Myocyte (in vitro differentiated cells): ENCODE measurements around the gene FAM124A. TPM values are rescaled to one million over a fixed set of nuclear protein-coding genes. Genes with fewer than 3 reads are reported as not detected.
"Not testable (repeated sequence)": the region's sequence is repeated elsewhere in the genome, so short reads cannot be mapped to it uniquely, and the experiment has no call there.

ENCODE experiments used
- DNase-seq: peaks from one replicate; pipeline ENCODE4 v3.0.0-alpha.2; 2012; ENCODE audit warnings: low read depth
- total RNA-seq: library from RNA; depleted of rRNA; stranded (reverse); fragments of >200 nt; gene quantifications from 2 replicates; pipeline ENCODE4 v1.2.3, GENCODE V29; 2014

Gene FAM124A
- total RNA-seq, 1 donor from 2014 or later: 0.05 TPM

- DNase-seq: peak; percentile 33
Measured at GRCh38 chr13:51267622-51268021, 45.4 kb downstream of the FAM124A start.

DNA sequence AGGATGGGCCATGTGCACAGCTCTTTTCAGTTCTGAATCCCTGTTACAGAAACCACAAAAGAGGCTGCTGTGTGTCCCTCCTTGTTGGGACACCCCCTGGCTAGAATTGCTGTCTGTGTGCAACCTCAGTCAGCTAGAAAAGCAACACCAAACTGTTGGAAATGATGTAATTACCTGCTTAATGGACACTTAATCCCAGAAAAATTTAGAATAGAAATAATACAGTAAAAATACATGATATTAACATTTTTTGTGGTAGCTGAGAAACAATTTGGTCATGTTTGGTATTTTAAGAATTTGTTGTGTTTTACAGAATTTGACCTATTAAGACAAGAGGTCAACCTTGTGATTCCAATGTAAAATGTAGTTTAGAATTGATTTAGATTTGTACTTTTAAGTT is 46.8 kb downstream of the FAM124A start:
- DNase-seq: peak; percentile 34

DNA sequence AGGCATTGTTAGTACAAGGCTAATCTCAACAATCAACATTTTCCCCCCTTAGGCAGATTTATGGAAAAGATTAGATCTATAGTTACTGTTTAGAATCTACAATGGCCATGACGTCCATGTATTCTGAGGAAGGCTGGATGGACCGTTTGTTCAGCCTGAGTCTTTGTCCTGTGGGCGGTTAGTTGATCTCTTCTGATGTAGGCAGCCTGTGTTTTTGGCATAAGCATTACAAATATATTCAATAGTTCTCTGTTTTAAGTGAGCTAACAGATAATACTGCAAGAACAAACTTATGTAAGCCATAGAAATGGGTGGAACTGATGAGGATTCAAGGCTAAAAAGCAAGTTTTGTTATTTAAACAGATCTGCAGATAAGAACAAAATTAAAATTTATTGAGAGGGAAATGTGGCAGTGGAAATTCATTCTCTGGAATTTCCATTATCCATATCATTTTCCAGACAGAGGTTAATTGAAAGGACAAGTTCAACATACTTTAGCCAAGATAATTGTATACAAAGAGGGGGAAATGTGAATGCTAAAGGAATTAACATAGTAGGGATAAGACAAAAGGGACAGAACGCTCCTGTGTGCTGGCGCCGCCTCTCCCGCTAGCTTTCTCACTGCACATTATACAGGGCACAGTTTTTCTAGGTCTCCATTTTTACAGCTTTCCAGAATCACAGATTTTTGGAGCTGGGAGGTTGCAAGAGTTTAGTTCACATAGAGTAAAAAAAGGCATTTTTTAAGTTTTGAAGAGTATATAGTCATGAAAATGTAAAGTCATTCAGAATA is 48.6 kb downstream of the FAM124A start:
- no peak for DNase-seq

DNA sequence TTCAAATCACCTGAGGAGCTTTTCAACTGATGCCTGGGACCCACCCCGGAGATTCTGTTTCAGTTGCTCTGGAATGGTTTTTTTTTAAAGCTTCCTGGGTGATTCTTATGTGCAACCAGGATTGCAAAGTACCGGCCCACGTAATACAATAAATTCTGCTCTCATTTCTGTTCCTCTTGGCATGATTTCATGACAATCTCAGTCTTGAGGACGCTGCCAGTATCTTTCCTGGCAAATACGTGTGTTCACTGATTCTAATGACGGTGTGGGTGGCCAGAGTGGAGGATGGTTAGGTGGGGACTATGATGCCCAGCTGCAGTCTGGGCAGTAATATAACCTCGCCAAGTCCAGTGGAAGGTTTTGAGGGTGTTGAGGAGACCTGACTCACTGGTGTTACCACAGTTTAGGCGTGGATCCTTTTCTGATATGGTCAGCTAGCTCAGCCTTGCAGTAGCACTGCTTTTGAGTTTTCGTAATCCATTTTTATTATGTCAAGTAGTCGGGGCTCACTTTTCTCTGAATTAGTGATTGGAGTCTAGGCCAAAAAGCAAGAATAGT is 49.4 kb downstream of the FAM124A start:
- no peak for DNase-seq

GRCh38 chr13:51275101-51275500 is 52.9 kb downstream of the FAM124A start:
- peak; percentile 16 for DNase-seq

- DNase-seq: no peak
Measured at GRCh38 chr13:51276636-51277035, 54.4 kb downstream of the FAM124A start.

DNA sequence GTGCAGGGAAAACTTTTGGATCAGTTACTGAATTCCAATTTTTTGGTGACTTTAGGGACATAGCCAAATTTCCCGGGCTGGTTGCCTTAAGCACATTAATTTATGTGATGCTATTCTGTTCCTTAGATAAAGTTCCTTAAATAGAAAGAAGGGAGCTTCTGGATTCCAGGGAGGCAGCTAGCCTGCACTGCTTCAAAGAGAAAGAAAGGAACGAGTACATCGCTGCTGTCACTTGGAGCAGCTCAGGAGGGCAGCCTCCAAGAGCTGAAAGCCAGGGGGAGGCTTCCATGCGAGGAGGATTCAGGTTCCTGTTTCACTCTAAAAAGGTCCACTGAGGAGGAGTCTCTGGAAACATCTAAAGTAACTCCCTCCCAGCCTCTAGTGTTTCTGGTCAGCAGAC is 55.7 kb downstream of the FAM124A start:
- no peak for DNase-seq

- peak; percentile 11 for DNase-seq
Measured at GRCh38 chr13:51278426-51279130, 56.4 kb downstream of the FAM124A start.

DNA sequence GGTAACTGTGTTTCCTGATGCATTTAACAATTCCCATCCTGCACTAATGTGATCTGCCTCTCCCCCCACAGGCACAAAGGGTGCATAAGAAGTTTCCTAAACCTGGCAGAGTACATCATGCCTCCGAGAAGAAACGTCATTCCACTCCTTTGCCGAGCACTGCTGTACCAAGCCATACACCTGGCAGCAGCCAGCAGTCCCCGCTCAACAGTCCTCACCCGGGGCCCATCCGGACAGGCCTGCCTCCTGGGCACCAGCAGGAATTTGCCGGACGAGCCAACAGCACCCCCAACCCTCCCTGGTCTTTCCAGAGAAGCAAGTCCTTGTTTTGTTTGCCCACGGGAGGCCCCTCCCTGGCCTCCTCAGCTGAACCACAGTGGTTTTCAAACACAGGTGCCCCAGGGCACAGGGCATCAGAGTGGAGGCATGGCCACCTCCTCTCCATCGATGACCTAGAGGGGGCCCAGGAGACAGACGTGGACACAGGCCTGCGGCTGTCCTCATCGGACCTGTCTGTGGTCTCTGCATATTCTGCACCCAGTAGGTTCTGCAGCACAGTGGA is 58.3 kb downstream of the FAM124A start:
- DNase-seq: no peak

- no peak for DNase-seq
Measured at GRCh38 chr13:51282322-51282721, 60.1 kb downstream of the FAM124A start.

- DNase-seq: not testable (repeated sequence)
Measured at GRCh38 chr13:51282923-51283322, 60.7 kb downstream of the FAM124A start.

GRCh38 chr13:51283371-51283770 is 61.2 kb downstream of the FAM124A start:
- DNase-seq: no peak

DNA sequence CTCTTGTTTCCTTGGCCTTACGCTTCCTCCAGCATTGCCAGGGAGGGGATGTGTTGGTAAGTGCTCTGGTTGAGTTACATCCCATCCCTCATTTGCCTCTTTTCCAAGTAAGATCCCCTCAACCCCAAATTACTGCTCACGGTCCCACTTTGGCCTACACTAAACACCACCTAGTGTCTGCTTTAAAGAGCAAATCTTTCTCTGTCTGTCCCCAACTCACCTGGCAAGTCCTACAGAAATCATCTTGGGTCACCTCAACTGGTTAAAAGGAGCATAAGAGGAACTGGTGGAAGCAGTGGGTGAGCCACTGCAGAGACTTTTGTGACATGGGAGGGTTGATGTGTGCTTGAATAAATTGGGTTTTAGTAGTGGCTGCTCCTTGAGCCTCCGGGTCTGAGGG is 62.1 kb downstream of the FAM124A start:
- no peak for DNase-seq

- peak; percentile 77 for DNase-seq
Measured at GRCh38 chr13:51286135-51287002, 64.2 kb downstream of the FAM124A start.

- no peak for DNase-seq
Measured at GRCh38 chr13:51287758-51288157, 65.6 kb downstream of the FAM124A start.

DNA sequence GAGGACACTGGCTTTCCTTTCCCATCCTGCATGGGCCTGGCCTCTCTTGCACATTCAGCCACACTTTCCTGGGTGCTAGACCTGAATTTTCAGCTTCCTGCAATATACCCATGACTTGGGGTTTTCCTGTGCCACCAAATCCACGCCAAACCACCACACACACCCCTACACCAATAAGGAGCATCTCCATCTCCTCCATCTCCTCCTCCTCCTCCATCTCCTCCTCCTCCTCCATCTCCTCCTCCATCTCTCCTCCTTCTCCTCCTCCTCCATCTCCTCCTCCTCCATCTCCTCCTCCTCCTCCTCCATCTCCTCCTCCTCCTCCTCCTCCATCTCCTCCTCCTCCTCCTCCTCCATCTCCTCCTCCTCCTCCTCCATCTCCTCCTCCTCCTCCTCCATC is 66.1 kb downstream of the FAM124A start:
- DNase-seq: not testable (repeated sequence)

GRCh38 chr13:51291341-51291740 is 69.1 kb downstream of the FAM124A start:
- no peak for DNase-seq

DNA sequence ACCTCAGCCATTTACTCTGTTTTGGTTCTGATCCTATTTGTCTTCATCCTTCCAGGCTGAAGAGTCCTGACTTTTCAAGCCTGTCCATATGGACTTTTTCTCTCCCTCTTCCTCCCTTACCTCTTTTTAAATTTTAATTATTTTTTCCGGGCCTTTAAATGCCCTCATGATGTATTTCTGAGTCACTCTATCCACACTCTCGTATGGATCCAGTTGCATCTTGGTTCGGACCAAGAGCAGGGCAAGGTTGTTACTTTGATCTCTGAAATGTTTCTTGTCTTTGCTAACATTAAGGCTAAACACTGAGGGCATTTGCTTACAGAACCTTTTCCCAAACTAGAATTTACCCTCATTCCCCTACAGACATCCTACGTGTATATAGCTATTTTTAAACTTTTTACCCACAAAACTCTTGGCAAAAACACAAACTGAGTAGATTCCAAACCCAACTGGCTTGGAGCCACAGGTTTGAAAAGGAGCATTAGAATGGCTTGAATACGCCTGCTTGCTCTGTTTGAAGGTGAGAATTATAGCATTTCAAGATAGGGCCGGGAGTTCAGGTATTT is 69.9 kb downstream of the FAM124A start:
- DNase-seq: peak; percentile 33

DNA sequence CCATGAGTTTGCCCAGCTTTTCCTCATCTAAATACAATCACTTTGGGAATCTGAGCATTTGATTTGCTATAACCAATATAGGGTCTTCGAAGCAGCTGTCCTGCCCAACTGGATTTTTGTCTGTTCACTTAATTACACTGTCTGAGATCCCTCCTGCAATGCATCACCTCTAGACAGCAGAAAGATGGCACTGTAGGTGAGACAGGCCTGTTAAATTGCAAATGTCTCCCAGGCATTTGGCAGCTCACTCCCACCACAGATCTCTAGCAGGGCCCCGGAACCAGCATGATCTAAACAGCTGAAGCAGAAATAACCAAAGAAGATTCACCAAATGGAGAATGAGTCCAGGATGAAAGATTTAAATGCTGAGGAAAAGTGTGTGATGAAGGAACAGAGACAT is 75.4 kb downstream of the FAM124A start:
- no peak for DNase-seq

DNA sequence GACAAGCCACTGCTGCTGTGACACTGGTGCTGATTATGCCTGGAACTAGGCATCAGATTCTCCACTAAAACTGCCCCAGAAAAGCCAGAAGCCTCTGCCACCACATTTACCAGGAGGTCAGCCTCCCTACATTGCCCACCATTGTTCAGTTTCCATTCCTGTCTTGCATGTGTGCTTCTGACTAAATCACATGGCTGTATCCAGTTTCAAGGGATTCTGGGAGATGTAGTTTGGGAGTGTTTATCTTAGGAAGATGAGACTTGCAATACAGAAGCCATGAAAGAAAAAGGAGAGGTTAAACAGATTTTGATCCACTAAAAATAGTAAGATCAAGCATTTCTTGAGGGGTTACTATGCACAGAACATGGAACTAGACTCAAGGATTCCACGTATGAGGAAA is 76.6 kb downstream of the FAM124A start:
- DNase-seq: peak; percentile 24

DNA sequence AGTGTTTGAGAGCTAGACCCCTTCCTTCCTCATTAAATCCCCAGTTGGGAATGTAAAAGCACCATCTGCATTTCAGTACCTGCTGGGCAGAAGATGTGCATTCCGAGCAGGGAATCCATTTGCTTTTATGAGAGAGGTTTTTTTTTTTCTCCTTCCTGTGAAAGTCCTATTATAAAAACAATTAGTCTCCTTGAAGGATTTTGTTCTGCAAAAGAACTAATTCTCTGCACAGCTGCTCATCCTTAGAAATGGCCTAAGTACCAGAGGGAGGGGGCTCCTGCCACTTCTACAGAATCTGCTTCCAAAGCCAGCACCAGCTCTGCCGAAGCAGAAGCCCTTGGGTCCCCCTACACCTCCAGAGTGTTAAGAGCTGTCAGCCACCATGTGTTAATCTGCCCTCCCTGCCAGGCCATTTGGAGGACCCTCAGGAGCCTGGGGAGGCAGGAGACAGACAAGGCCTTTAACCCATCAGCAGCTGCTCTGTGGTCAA is 80.9 kb downstream of the FAM124A start:
- no peak for DNase-seq
